RWPE2 (cell line): ENCODE results near the gene SFTPB.
A peak's percentile ranks its signal among the peaks of the same experiment; 100 is the strongest.

Experiments
- ATAC-seq: fragments of 200-7000 bp; cut with Tn5 transposase; 3 replicates; pipeline ENCODE4 v1.9.1; 2021; ENCODE audit warnings: low read depth
- DNase-seq: peaks from one replicate; pipeline ENCODE4 v3.0.0-alpha.2; 2020; ENCODE audit warnings: low spot score
- H3K27ac ChIP-seq: fragments of 450-650 bp; 2 replicates; pipeline ENCODE4 v1.5.1; 2017; ENCODE audit warnings: mild to moderate bottlenecking; ENCODE audit not compliant: poor library complexity, severe bottlenecking
- H3K27me3 ChIP-seq: fragments of 250-450 bp; sonication (Bioruptor Pico); 2 replicates; pipeline ENCODE4 v1.5.1; 2021; ENCODE audit warnings: mild to moderate bottlenecking, moderate library complexity; ENCODE audit not compliant: insufficient read depth, poor library complexity, severe bottlenecking
- H3K36me3 ChIP-seq: fragments of 250-450 bp; sonication (Bioruptor Pico); 2 replicates; pipeline ENCODE4 v1.5.1; 2020; ENCODE audit warnings: low read depth, mild to moderate bottlenecking, moderate library complexity
- H3K4me1 ChIP-seq: fragments of 250-450 bp; sonication (Bioruptor Pico); 2 replicates; pipeline ENCODE4 v1.5.1; 2021; ENCODE audit warnings: mild to moderate bottlenecking, moderate library complexity; ENCODE audit not compliant: insufficient read depth, poor library complexity, severe bottlenecking
- H3K4me3 ChIP-seq: fragments of 250-450 bp; sonication (Bioruptor Pico); 2 replicates; pipeline ENCODE4 v1.5.1; 2021; ENCODE audit warnings: mild to moderate bottlenecking, moderate library complexity; ENCODE audit not compliant: severe bottlenecking
- H3K9me3 ChIP-seq: fragments of 250-450 bp; sonication (Bioruptor Pico); 2 replicates; pipeline ENCODE4 v1.5.1; 2021; ENCODE audit warnings: mild to moderate bottlenecking, moderate library complexity; ENCODE audit not compliant: severe bottlenecking
- TF ChIP-seq, protein P1 (sequence below): fragments of 450-650 bp; IDR thresholded peaks from one replicate; pipeline ENCODE4 v1.5.1; 2017; ENCODE audit warnings: mild to moderate bottlenecking, moderate library complexity; ENCODE audit not compliant: poor library complexity, severe bottlenecking

Gene SFTPB

DNA sequence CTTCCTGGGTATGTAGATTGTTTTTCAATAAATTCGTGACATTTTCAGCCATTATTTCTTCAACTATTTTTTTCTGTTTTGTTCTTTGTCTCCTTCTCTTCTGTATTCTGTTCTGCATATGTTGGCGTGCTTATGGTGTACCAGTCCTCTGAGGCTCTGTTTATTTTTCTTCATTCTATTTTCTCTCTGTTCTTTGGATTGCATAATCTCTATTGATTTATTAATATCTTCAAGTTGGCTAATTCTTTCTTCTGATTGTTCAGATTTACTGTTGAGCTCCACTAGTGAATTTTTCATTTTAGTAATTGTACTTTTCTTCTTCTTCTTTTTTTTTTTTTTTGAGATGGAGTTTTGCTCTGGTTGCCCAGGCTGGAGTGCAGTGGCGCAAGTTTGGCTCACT, 36.0 kb upstream of the SFTPB start:
- no peak overlapping the region for H3K4me3 ChIP-seq
- no peaks in the 10 kb centered on the region for H3K36me3 ChIP-seq
- ATAC-seq (no peak), DNase-seq (no peak)
- peaks cover 36% of the 10 kb centered on the region for H3K4me1 ChIP-seq
- H3K27me3 ChIP-seq: no peaks in the 10 kb centered on the region
- no peaks in the 10 kb centered on the region for H3K9me3 ChIP-seq
- H3K27ac ChIP-seq: no peak overlapping the region
- TF ChIP-seq, protein P1, sequence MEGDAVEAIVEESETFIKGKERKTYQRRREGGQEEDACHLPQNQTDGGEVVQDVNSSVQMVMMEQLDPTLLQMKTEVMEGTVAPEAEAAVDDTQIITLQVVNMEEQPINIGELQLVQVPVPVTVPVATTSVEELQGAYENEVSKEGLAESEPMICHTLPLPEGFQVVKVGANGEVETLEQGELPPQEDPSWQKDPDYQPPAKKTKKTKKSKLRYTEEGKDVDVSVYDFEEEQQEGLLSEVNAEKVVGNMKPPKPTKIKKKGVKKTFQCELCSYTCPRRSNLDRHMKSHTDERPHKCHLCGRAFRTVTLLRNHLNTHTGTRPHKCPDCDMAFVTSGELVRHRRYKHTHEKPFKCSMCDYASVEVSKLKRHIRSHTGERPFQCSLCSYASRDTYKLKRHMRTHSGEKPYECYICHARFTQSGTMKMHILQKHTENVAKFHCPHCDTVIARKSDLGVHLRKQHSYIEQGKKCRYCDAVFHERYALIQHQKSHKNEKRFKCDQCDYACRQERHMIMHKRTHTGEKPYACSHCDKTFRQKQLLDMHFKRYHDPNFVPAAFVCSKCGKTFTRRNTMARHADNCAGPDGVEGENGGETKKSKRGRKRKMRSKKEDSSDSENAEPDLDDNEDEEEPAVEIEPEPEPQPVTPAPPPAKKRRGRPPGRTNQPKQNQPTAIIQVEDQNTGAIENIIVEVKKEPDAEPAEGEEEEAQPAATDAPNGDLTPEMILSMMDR: no peak

DNA sequence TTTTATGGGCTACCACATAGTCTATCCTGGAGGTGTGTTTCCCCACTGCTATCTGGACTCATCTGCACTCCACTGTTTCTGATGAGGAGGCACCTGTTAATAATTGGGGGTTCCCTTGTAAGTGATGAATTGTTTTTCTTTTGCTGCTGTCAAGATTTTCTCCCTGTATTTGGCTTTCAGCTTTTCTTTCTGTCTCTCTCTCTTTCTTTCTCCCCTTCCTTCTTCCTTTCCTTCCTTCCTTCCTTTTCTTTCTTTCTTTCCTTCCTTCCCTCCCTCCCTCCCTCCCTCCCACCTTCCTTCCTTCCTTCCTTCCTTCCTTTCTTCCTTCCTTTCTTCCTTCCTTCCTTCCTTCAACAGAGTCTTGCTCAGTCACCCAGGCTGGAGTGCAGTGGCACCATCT, 35.3 kb upstream of the SFTPB start:
- TF ChIP-seq, protein P1: no peak
- ATAC-seq (no peak), DNase-seq (no peak)
- no peak overlapping the region for H3K4me3 ChIP-seq
- H3K9me3 ChIP-seq: no peaks in the 10 kb centered on the region
- H3K27ac ChIP-seq: no peak overlapping the region
- H3K4me1 ChIP-seq: peaks cover 36% of the 10 kb centered on the region
- H3K27me3 ChIP-seq: no peaks in the 10 kb centered on the region
- H3K36me3 ChIP-seq: no peaks in the 10 kb centered on the region

DNA sequence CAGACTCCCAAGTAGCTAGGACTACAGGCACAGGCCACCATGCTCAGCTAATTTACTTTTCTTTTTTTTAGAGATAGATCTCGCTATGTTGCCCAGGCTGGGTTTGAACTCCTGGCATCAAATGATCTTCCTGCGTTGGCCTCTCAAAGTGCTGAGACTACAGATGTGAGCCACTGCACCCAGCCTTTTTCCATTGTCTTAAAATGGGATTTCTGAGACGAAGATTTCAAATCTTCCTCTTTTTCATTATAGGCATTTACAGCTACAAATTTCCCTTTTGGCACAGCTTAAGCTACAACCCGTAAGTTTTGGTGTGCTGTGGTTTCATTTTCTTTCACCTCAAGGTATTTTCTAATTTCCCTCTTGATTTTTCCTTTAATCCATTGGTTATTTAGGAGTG, 34.8 kb upstream of the SFTPB start:
- Histone ChIP-seq H3K36me3 (no peaks in the 10 kb centered on the region), H3K27ac (peak overlapping the region; percentile 66), H3K4me1 (peaks cover 36% of the 10 kb centered on the region), H3K27me3 (no peaks in the 10 kb centered on the region), H3K4me3 (no peak overlapping the region), H3K9me3 (no peaks in the 10 kb centered on the region)
- TF ChIP-seq, protein P1: no peak
- DNase-seq (no peak), ATAC-seq (no peak)

DNA sequence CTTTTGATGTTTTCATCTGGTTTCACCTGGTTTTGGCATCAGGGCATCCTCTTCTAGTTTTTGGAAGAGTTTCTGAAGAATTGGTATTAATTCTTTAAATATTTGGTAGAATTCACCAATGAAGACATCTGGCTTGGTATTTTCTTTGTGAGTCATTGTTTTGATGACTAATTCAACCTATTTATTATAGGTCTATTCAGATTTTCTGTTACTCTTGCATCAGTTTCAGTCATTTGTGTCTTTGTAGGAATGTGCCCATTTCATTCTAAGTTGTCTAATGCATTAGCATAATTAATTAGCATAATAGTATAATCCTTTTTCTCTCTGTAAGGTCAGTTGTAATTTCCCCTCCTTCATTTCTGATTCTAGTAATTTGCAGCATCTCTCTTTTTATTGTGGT, 34.2 kb upstream of the SFTPB start:
- peak overlapping the region; percentile 66 for H3K27ac ChIP-seq
- ATAC-seq (peak; percentile 44; the same call in 2 of the 3 replicates), DNase-seq (no peak)
- TF ChIP-seq, protein P1: no peak
- no peaks in the 10 kb centered on the region for H3K36me3 ChIP-seq
- no peaks in the 10 kb centered on the region for H3K9me3 ChIP-seq
- H3K4me1 ChIP-seq: peaks cover 33% of the 10 kb centered on the region
- H3K27me3 ChIP-seq: no peaks in the 10 kb centered on the region
- H3K4me3 ChIP-seq: no peak overlapping the region

DNA sequence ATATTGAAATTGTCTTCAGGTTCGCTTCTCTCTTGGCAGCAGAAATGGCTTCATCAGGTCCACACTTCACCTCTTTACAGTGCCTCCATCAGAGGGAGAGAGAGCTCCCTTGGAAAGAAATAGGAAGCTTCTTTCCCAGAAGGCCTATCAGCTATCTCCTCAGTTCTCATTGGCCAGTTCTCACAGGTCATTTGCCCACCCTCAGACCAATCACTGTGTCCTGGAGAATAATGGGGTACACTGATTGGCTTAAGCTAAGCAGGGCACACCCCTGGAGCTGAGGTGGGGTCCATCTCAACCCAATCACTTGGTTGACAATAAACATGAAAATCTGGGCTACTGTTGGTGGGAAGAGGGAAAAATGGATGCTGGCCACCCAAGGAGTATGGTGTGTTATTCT, 31.3 kb upstream of the SFTPB start:
- Histone ChIP-seq H3K9me3 (no peaks in the 10 kb centered on the region), H3K36me3 (no peaks in the 10 kb centered on the region), H3K4me1 (peaks cover 18% of the 10 kb centered on the region), H3K27me3 (no peaks in the 10 kb centered on the region), H3K4me3 (no peak overlapping the region), H3K27ac (no peak overlapping the region)
- TF ChIP-seq, protein P1: no peak
- DNase-seq (no peak), ATAC-seq (no peak)
